ENCODE results near the gene MRPL1. TPM values are rescaled to one million over a fixed set of nuclear protein-coding genes. Genes with fewer than 3 reads are reported as not detected.
"Not testable (repeated sequence)": the region's sequence is repeated elsewhere in the genome, so short reads cannot be mapped to it uniquely, and the experiment has no call there.

Gene MRPL1
- total and polyA plus RNA-seq, 5 donors from 2014 or later = 31.3 to 36.8 (median 32.4) TPM

GRCh38 chr4:77938560-77938959 lies 75.9 kb downstream of the MRPL1 start:
- Histone ChIP-seq H3K27me3 (ENCODE audit: control insufficient read depth, insufficient read depth, low read length) (no peaks in the 10 kb centered on the region), H3K4me1 (ENCODE audit: control insufficient read depth, insufficient read depth, low read length, poor library complexity, severe bottlenecking) (no peaks in the 10 kb centered on the region), H3K27ac (ENCODE audit: insufficient read depth, low read length, poor library complexity, severe bottlenecking) (no peak overlapping the region), H3K9me3 (ENCODE audit: control insufficient read depth in 2 of 2, low read length in 2 of 2) (no peaks in the 10 kb centered on the region), H3K36me3 (ENCODE audit: control insufficient read depth, insufficient read depth, low read length) (peaks cover 12% of the 10 kb centered on the region), H3K4me3 (ENCODE audit: low read depth, low read length) (no peak overlapping the region)
- ATAC-seq (ENCODE audit: low read depth in 2 of 2) = no peak
- H3K9me3 Mint-ChIP-seq = peaks cover 0 to 10% (median 4%) of the 10 kb centered on the region in 7 donors
- H3K4me3 Mint-ChIP-seq = no peak overlapping the region
- H3K27me3 Mint-ChIP-seq = no peaks in the 10 kb centered on the region
- H3K4me1 Mint-ChIP-seq = peaks cover 16 to 28% (median 19%) of the 10 kb centered on the region in 4 donors
- no peak overlapping the region for H3K27ac Mint-ChIP-seq
- DNase-seq = no peak
- H3K36me3 Mint-ChIP-seq = peaks cover 63% of the 10 kb centered on the region

GRCh38 chr4:77945929-77946328 lies 83.3 kb downstream of the MRPL1 start:
- H3K27me3 ChIP-seq (ENCODE audit: control insufficient read depth, insufficient read depth, low read length); H3K27ac ChIP-seq (ENCODE audit: insufficient read depth, low read length, poor library complexity, severe bottlenecking); H3K4me3 ChIP-seq (ENCODE audit: low read depth, low read length); H3K4me1 ChIP-seq (ENCODE audit: control insufficient read depth, insufficient read depth, low read length, poor library complexity, severe bottlenecking); H3K27me3 Mint-ChIP-seq; H3K4me3 Mint-ChIP-seq; DNase-seq; ATAC-seq (ENCODE audit: low read depth in 2 of 2); H3K9me3 ChIP-seq (ENCODE audit: control insufficient read depth in 2 of 2, low read length in 2 of 2); H3K27ac Mint-ChIP-seq: not testable (repeated sequence)
- H3K36me3 ChIP-seq (ENCODE audit: control insufficient read depth, insufficient read depth, low read length) = peaks cover 23% of the 10 kb centered on the region
- Mint-ChIP-seq H3K4me1 (peaks cover 14 to 25% (median 18%) of the 10 kb centered on the region in 4 donors), H3K36me3 (peaks cover 54% of the 10 kb centered on the region), H3K9me3 (peaks cover 0 to 20% (median 8%) of the 10 kb centered on the region in 7 donors)

- no peaks in the 10 kb centered on the region for H3K4me1 ChIP-seq (ENCODE audit: control insufficient read depth, insufficient read depth, low read length, poor library complexity, severe bottlenecking)
- H3K36me3 ChIP-seq (ENCODE audit: control insufficient read depth, insufficient read depth, low read length) = peaks cover 37% of the 10 kb centered on the region
- Mint-ChIP-seq H3K27ac (no peak overlapping the region), H3K27me3 (no peaks in the 10 kb centered on the region), H3K4me1 (peaks cover 0 to 7% (median 1%) of the 10 kb centered on the region in 4 donors), H3K9me3 (peaks cover 0 to 6% (median 3%) of the 10 kb centered on the region in 7 donors), H3K4me3 (no peak overlapping the region), H3K36me3 (peaks cover 36% of the 10 kb centered on the region)
- H3K27me3 ChIP-seq (ENCODE audit: control insufficient read depth, insufficient read depth, low read length) = no peaks in the 10 kb centered on the region
- H3K27ac ChIP-seq (ENCODE audit: insufficient read depth, low read length, poor library complexity, severe bottlenecking) = no peak overlapping the region
- DNase-seq (no peak), ATAC-seq (ENCODE audit: low read depth in 2 of 2) (no peak)
- H3K4me3 ChIP-seq (ENCODE audit: low read depth, low read length) = no peak overlapping the region
- peaks cover 4 to 6% of the 10 kb centered on the region in 2 experiments for H3K9me3 ChIP-seq (ENCODE audit: control insufficient read depth in 2 of 2, low read length in 2 of 2)
Observed at GRCh38 chr4:77950203-77950602, 87.6 kb downstream of the MRPL1 start.

GRCh38 chr4:77952457-77952856 lies 89.8 kb downstream of the MRPL1 start:
- Histone ChIP-seq H3K4me1 (ENCODE audit: control insufficient read depth, insufficient read depth, low read length, poor library complexity, severe bottlenecking) (no peaks in the 10 kb centered on the region), H3K27ac (ENCODE audit: insufficient read depth, low read length, poor library complexity, severe bottlenecking) (no peak overlapping the region), H3K27me3 (ENCODE audit: control insufficient read depth, insufficient read depth, low read length) (no peaks in the 10 kb centered on the region), H3K4me3 (ENCODE audit: low read depth, low read length) (no peak overlapping the region), H3K9me3 (ENCODE audit: control insufficient read depth in 2 of 2, low read length in 2 of 2) (no peaks in the 10 kb centered on the region), H3K36me3 (ENCODE audit: control insufficient read depth, insufficient read depth, low read length) (peaks cover 35% of the 10 kb centered on the region)
- no peaks in the 10 kb centered on the region for H3K9me3 Mint-ChIP-seq
- H3K4me1 Mint-ChIP-seq = peaks cover 0 to 4% (median 1%) of the 10 kb centered on the region in 4 donors
- no peak for ATAC-seq (ENCODE audit: low read depth in 2 of 2)
- H3K27ac Mint-ChIP-seq = peak overlapping the region in 2 of 3 donors; percentile 11
- H3K4me3 Mint-ChIP-seq = no peak overlapping the region
- H3K27me3 Mint-ChIP-seq = no peaks in the 10 kb centered on the region
- DNase-seq = no peak
- peaks cover 27% of the 10 kb centered on the region for H3K36me3 Mint-ChIP-seq

DNA sequence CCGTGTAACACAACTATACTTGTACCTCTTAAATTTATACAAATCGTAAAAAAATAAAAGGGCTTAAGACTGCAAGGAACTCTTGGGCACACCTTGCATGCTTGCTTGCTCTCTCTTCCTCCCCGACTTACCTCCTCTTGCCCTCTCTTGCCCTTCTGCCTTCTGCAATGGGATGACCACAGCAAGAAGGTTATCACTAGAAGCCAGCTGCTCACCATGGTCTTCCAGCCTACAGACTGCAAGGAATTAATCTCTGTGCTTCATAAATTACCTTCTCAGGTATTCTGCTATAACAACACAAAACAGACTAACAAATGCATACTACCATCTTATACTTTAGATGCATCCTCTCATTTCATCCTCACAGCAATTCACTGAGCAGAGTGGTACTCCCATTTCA lies 92.1 kb downstream of the MRPL1 start:
- Mint-ChIP-seq H3K36me3 (peaks cover 27% of the 10 kb centered on the region), H3K27ac (peak overlapping the region in 1 of 3 donors; percentile 50)

DNA sequence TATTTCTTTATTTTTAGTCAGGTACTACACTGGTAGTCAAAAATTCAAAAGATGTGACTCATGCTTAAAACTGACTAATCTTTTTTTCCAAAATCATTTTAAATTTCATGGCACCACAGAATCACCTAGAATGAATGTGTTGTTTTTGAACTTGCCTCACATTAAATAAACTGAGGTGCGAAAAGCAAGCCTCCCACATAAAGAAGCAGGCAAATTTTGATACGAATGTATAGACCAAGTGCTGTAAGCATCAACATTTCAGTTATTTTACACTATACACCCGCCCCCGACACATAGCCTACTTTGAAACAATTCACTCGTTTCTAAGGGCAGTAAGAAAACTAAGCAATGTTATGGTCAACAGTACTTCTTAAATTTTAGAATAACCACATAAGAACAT lies 94.3 kb downstream of the MRPL1 start:
- Histone ChIP-seq H3K4me3 (ENCODE audit: low read depth, low read length) (no peak overlapping the region), H3K9me3 (ENCODE audit: control insufficient read depth in 2 of 2, low read length in 2 of 2) (no peaks in the 10 kb centered on the region), H3K27me3 (ENCODE audit: control insufficient read depth, insufficient read depth, low read length) (no peaks in the 10 kb centered on the region), H3K4me1 (ENCODE audit: control insufficient read depth, insufficient read depth, low read length, poor library complexity, severe bottlenecking) (no peaks in the 10 kb centered on the region), H3K36me3 (ENCODE audit: control insufficient read depth, insufficient read depth, low read length) (peaks cover 20% of the 10 kb centered on the region), H3K27ac (ENCODE audit: insufficient read depth, low read length, poor library complexity, severe bottlenecking) (no peak overlapping the region)
- Mint-ChIP-seq H3K36me3 (peaks cover 15% of the 10 kb centered on the region), H3K9me3 (no peaks in the 10 kb centered on the region), H3K4me1 (no peaks in the 10 kb centered on the region), H3K27me3 (no peaks in the 10 kb centered on the region), H3K27ac (peak overlapping the region in 1 of 3 donors; percentile 10), H3K4me3 (no peak overlapping the region)
- ATAC-seq (ENCODE audit: low read depth in 2 of 2) (no peak), DNase-seq (no peak)

More for the DNA sequence above, 92.1 kb downstream of the MRPL1 start:
- no peak overlapping the region for H3K4me3 ChIP-seq (ENCODE audit: low read depth, low read length)
- no peak for ATAC-seq (ENCODE audit: low read depth in 2 of 2)
- no peaks in the 10 kb centered on the region for H3K4me1 ChIP-seq (ENCODE audit: control insufficient read depth, insufficient read depth, low read length, poor library complexity, severe bottlenecking)
- no peaks in the 10 kb centered on the region for H3K9me3 Mint-ChIP-seq
- H3K4me3 Mint-ChIP-seq = no peak overlapping the region
- no peaks in the 10 kb centered on the region for H3K27me3 ChIP-seq (ENCODE audit: control insufficient read depth, insufficient read depth, low read length)
- DNase-seq = no peak
- H3K9me3 ChIP-seq (ENCODE audit: control insufficient read depth in 2 of 2, low read length in 2 of 2) = no peaks in the 10 kb centered on the region
- H3K4me1 Mint-ChIP-seq = peaks cover 0 to 3% (median 1%) of the 10 kb centered on the region in 4 donors
- no peaks in the 10 kb centered on the region for H3K27me3 Mint-ChIP-seq
- H3K36me3 ChIP-seq (ENCODE audit: control insufficient read depth, insufficient read depth, low read length) = peaks cover 33% of the 10 kb centered on the region
- no peak overlapping the region for H3K27ac ChIP-seq (ENCODE audit: insufficient read depth, low read length, poor library complexity, severe bottlenecking)

DNA sequence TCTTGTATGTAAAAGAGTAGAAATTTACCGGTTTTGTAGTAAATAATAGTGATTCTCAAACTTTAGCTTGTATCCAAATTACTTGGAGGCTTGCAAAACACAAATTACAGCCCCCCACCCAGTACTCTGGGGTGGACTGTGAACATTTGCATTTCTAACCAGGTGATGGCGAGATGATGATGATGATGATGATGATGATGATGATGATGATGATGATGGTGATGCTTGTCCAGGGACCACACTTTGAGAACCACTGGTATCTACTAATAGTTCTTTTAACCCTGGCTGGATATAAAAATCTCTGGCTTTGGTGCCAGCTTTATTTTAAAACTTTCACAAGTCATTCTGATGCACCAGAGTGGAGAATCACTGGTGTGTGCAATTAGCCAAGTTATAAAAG lies 96.3 kb downstream of the MRPL1 start:
- Histone ChIP-seq H3K9me3 (ENCODE audit: control insufficient read depth in 2 of 2, low read length in 2 of 2) (no peaks in the 10 kb centered on the region), H3K27ac (ENCODE audit: insufficient read depth, low read length, poor library complexity, severe bottlenecking) (no peak overlapping the region), H3K4me3 (ENCODE audit: low read depth, low read length) (no peak overlapping the region), H3K4me1 (ENCODE audit: control insufficient read depth, insufficient read depth, low read length, poor library complexity, severe bottlenecking) (no peaks in the 10 kb centered on the region), H3K36me3 (ENCODE audit: control insufficient read depth, insufficient read depth, low read length) (peaks cover 10% of the 10 kb centered on the region), H3K27me3 (ENCODE audit: control insufficient read depth, insufficient read depth, low read length) (no peaks in the 10 kb centered on the region)
- no peaks in the 10 kb centered on the region for H3K9me3 Mint-ChIP-seq
- no peak overlapping the region for H3K27ac Mint-ChIP-seq
- DNase-seq (no peak), ATAC-seq (ENCODE audit: low read depth in 2 of 2) (no peak)
- peaks cover 0 to 4% (median 2%) of the 10 kb centered on the region in 4 donors for H3K4me1 Mint-ChIP-seq
- H3K4me3 Mint-ChIP-seq = no peak overlapping the region
- H3K27me3 Mint-ChIP-seq = peaks cover 3% of the 10 kb centered on the region
- H3K36me3 Mint-ChIP-seq = peaks cover 12% of the 10 kb centered on the region

- Mint-ChIP-seq H3K9me3 (no peaks in the 10 kb centered on the region), H3K4me3 (no peak overlapping the region), H3K27ac (no peak overlapping the region), H3K4me1 (peaks cover 0 to 4% (median 2%) of the 10 kb centered on the region in 4 donors), H3K36me3 (peaks cover 5% of the 10 kb centered on the region), H3K27me3 (peaks cover 4% of the 10 kb centered on the region)
- DNase-seq (peak in 2 of 3 donors; percentile 21 to 64), ATAC-seq (ENCODE audit: low read depth in 2 of 2) (no peak)
- no peaks in the 10 kb centered on the region for H3K9me3 ChIP-seq (ENCODE audit: control insufficient read depth in 2 of 2, low read length in 2 of 2)
- H3K27me3 ChIP-seq (ENCODE audit: control insufficient read depth, insufficient read depth, low read length) = no peaks in the 10 kb centered on the region
- H3K27ac ChIP-seq (ENCODE audit: insufficient read depth, low read length, poor library complexity, severe bottlenecking) = no peak overlapping the region
- H3K4me3 ChIP-seq (ENCODE audit: low read depth, low read length) = no peak overlapping the region
- peaks cover 2% of the 10 kb centered on the region for H3K36me3 ChIP-seq (ENCODE audit: control insufficient read depth, insufficient read depth, low read length)
- no peaks in the 10 kb centered on the region for H3K4me1 ChIP-seq (ENCODE audit: control insufficient read depth, insufficient read depth, low read length, poor library complexity, severe bottlenecking)
Observed at GRCh38 chr4:77959566-77960338, 97.1 kb downstream of the MRPL1 start.
